B cell (primary cell): ENCODE measurements around the gene GPRC5D. TPM values are rescaled to one million over a fixed set of nuclear protein-coding genes. Genes with fewer than 3 reads are reported as not detected.

Experiments
- ATAC-seq: fragments of 200-7000 bp; cut with Tn5 transposase; one replicate; pipeline ENCODE4 v1.10.0; 2021; ENCODE audit warnings: low read depth, mild to moderate bottlenecking, moderate number of reproducible peaks, moderate library complexity
- CTCF ChIA-PET: fragments of 350-600 bp; sonication (Branson Sonifier 250); formaldehyde crosslinking; loops from one replicate; lab custom pipeline; 2021; ENCODE audit warnings: antibody characterized with exemption, inconsistent platforms; lab: Charles Lee
- POLR2A ChIA-PET: fragments of 350-600 bp; sonication (Branson Sonifier 250); formaldehyde crosslinking; loops from one replicate; lab custom pipeline; 2021; ENCODE audit warnings: antibody characterized with exemption; lab: Charles Lee
- DNase-seq: peaks from one replicate; pipeline ENCODE4 v3.0.0; 2013
- H2AFZ ChIP-seq: 2 replicates; pipeline ENCODE4 v1.6.1; 2012; ENCODE audit warnings: mild to moderate bottlenecking, low read depth, low read length; ENCODE audit not compliant: insufficient read depth, poor library complexity, severe bottlenecking
- H3K27ac ChIP-seq, 2 donors: 1 replicate in 1 of 2; 2 replicates in 1 of 2; pipeline ENCODE4 v1.5.1; 2012 to 2013; ENCODE audit warnings: low read length in 2 of 2, mild to moderate bottlenecking in 2 of 2, moderate library complexity in 1 of 2
- H3K27me3 ChIP-seq, 4 experiments: fragments of 200-600 bp in 1 of 4; sonication (generic) in 1 of 4; replicated peaks in 1 of 4; 1 replicate in 2 of 4; 2 replicates in 2 of 4; pipeline versions ENCODE4 v1.6.1 to v1.7.0; 2013 to 2016; ENCODE audit warnings: low read length in 3 of 4, mild to moderate bottlenecking in 2 of 4, mixed read lengths in 1 of 4, moderate library complexity in 1 of 4; ENCODE audit not compliant: insufficient read depth in 4 of 4, control insufficient read depth in 3 of 4; ENCODE audit errors: control extremely low read depth in 1 of 4
- H3K36me3 ChIP-seq, 2 experiments: replicated peaks in 1 of 2; 1 replicate in 1 of 2; 2 replicates in 1 of 2; pipeline versions ENCODE4 v1.6.1 to v1.7.1; 2013; ENCODE audit warnings: low read length in 1 of 2; ENCODE audit not compliant: insufficient read depth in 2 of 2, control insufficient read depth in 1 of 2; ENCODE audit errors: control extremely low read depth in 1 of 2, extremely low read depth in 1 of 2
- H3K4me1 ChIP-seq, 2 donors: fragments of 200-600 bp in 1 of 2; sonication (generic) in 1 of 2; 1 replicate in 1 of 2; 2 replicates in 1 of 2; pipeline versions ENCODE4 v1.5.1 to v1.6.1; 2013 to 2017; ENCODE audit warnings: low read length in 2 of 2; ENCODE audit not compliant: control insufficient read depth in 2 of 2, insufficient read depth in 2 of 2
- H3K4me2 ChIP-seq: replicated peaks from 2 replicates; pipeline ENCODE3; 2012; ENCODE audit warnings: mild to moderate bottlenecking, low read depth, low read length; ENCODE audit not compliant: poor library complexity, severe bottlenecking
- H3K4me3 ChIP-seq, 5 experiments: fragments of 200-600 bp in 1 of 5; sonication (generic) in 1 of 5; 1 replicate in 3 of 5; 2 replicates in 2 of 5; pipeline versions ENCODE4 v1.5.1 to v1.7.0; 2011 to 2016; ENCODE audit warnings: low read length in 4 of 5, mild to moderate bottlenecking in 4 of 5, low read depth in 2 of 5, control low read depth in 1 of 5, moderate library complexity in 1 of 5; ENCODE audit not compliant: insufficient read depth in 1 of 5; ENCODE audit errors: control extremely low read depth in 1 of 5, extremely low read depth in 1 of 5
- H3K79me2 ChIP-seq: fragments of 200-600 bp; sonication (generic); one replicate; pipeline ENCODE4 v1.6.0; 2016; ENCODE audit warnings: low read length; ENCODE audit not compliant: control insufficient read depth, insufficient read depth
- H3K9ac ChIP-seq: fragments of 200-600 bp; sonication (generic); 2 replicates; pipeline ENCODE4 v1.6.1; 2017; ENCODE audit warnings: mild to moderate bottlenecking, low read length, moderate library complexity
- H3K9me3 ChIP-seq, 3 donors: one replicate each; pipeline versions ENCODE4 v1.6.1 to v1.7.1; 2013; ENCODE audit warnings: low read length in 2 of 3; ENCODE audit not compliant: control insufficient read depth in 2 of 3, insufficient read depth in 1 of 3; ENCODE audit errors: control extremely low read depth in 1 of 3
- H4K20me1 ChIP-seq: 2 replicates; pipeline ENCODE4 v1.6.0; 2012; ENCODE audit warnings: mild to moderate bottlenecking, low read length; ENCODE audit not compliant: insufficient read depth, control insufficient read depth, poor library complexity, severe bottlenecking
- H3K27ac Mint-ChIP-seq: one replicate; pipeline ENCODE4 v1.8.0; 2021; ENCODE audit warnings: mixed read lengths
- H3K27me3 Mint-ChIP-seq: one replicate; pipeline ENCODE4 v1.8.0; 2021; ENCODE audit warnings: mixed read lengths
- H3K4me1 Mint-ChIP-seq: one replicate; pipeline ENCODE4 v1.8.0; 2021; ENCODE audit warnings: mixed read lengths
- H3K4me3 Mint-ChIP-seq: one replicate; pipeline ENCODE4 v1.8.0; 2021; ENCODE audit warnings: mixed read lengths
- H3K9me3 Mint-ChIP-seq: one replicate; pipeline ENCODE4 v1.8.0; 2022; ENCODE audit warnings: mixed read lengths; ENCODE audit not compliant: insufficient read depth
- EZH2 ChIP-seq: IDR thresholded peaks from 2 replicates; pipeline ENCODE4 v1.6.1; 2012; ENCODE audit warnings: borderline replicate concordance, low read depth, mild to moderate bottlenecking, moderate library complexity, low read length; ENCODE audit not compliant: insufficient read depth, poor library complexity, severe bottlenecking
- WGBS: methylation state at CpG from one replicate; pipeline ENCODE4 v1.1.5; 2013; ENCODE audit warnings: missing lambda C conversion rate; ENCODE audit not compliant: insufficient coverage; 5-methylcytosine and 5-hydroxymethylcytosine counted together
- intact Hi-C: fragments of 100-400 bp; cut with micrococcal nuclease; formaldehyde crosslinking; loops from one replicate; pipeline ENCODE4 v1.10.0; 2022
- polyA plus RNA-seq: library from polyadenylated mRNA; depleted of rRNA; stranded (reverse); fragments of >200 nt; gene quantifications from 2 replicates; pipeline ENCODE4 v1.2.3, GENCODE V29; 2012
- total RNA-seq, 2 donors: library from RNA; stranded (reverse); fragments of 120-200 nt in 1 of 2; gene quantifications; 1 replicate in 1 of 2; 2 replicates in 1 of 2; pipeline versions ENCODE4 v1.2.3 to v1.2.4, GENCODE V29; 2013 to 2022
- TF ChIP-seq, protein P1 (sequence below): fragments of 200-600 bp; IDR thresholded peaks from one replicate; pipeline ENCODE4 v1.8.0; 2022; ENCODE audit warnings: antibody characterized with exemption, mild to moderate bottlenecking

Gene GPRC5D
- total and polyA plus RNA-seq, 2 donors (not counting 1 experiment from before 2014, with no cell fraction given), result 0.47 to 7.7 TPM

DNA sequence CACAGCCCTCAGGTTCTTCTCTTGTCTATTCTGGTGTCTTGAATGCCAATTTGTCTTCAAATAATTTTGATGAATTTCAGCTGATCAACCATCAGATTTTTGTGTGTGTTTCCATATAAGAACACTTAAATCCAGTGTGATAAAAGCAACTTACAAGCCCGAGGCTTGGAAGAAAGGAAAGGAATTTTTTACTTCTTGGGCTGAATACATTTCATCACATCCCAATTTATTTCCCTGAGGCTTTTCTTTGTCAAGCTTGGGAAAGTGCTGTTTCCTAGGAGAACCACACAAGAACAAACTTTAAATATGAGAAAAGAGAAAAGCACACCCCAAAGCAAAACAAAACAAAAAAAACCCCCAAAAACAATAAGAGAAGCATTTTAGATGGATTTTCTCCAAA is 26.6 kb downstream of the GPRC5D start:
- Mint-ChIP-seq H3K9me3 (no peaks in the 10 kb centered on the region), H3K4me3 (no peak overlapping the region), H3K27ac (no peak overlapping the region), H3K4me1 (no peaks in the 10 kb centered on the region), H3K27me3 (peaks cover 12% of the 10 kb centered on the region)
- no peaks in the 10 kb centered on the region for H3K36me3 ChIP-seq
- TF ChIP-seq, protein P1, sequence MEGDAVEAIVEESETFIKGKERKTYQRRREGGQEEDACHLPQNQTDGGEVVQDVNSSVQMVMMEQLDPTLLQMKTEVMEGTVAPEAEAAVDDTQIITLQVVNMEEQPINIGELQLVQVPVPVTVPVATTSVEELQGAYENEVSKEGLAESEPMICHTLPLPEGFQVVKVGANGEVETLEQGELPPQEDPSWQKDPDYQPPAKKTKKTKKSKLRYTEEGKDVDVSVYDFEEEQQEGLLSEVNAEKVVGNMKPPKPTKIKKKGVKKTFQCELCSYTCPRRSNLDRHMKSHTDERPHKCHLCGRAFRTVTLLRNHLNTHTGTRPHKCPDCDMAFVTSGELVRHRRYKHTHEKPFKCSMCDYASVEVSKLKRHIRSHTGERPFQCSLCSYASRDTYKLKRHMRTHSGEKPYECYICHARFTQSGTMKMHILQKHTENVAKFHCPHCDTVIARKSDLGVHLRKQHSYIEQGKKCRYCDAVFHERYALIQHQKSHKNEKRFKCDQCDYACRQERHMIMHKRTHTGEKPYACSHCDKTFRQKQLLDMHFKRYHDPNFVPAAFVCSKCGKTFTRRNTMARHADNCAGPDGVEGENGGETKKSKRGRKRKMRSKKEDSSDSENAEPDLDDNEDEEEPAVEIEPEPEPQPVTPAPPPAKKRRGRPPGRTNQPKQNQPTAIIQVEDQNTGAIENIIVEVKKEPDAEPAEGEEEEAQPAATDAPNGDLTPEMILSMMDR, result no peak
- no peaks in the 10 kb centered on the region for H3K27me3 ChIP-seq
- no peak overlapping the region for H3K9ac ChIP-seq
- ATAC-seq (no peak), DNase-seq (no peak)
- H3K4me2 ChIP-seq, result no peak overlapping the region
- H2AFZ ChIP-seq, result no peak overlapping the region
- CTCF ChIA-PET, result interaction anchor here (1.2 kb wide), 1 partner anchor 9 kb away, joined by 3 read pairs; no protein-coding TSS in a partner anchor
- POLR2A ChIA-PET, result no interaction called here
- no peak overlapping the region for H3K4me3 ChIP-seq
- intact Hi-C loops, result no loop called here
- no peak overlapping the region for H3K27ac ChIP-seq
- H3K9me3 ChIP-seq, result peaks cover 0 to 4% (median 0%) of the 10 kb centered on the region in 3 donors
- H4K20me1 ChIP-seq, result no peaks in the 10 kb centered on the region
- H3K4me1 ChIP-seq, result no peaks in the 10 kb centered on the region
- no CpG with 5 or more reads among the region's 1 CpG for WGBS
- no peaks in the 10 kb centered on the region for H3K79me2 ChIP-seq

DNA sequence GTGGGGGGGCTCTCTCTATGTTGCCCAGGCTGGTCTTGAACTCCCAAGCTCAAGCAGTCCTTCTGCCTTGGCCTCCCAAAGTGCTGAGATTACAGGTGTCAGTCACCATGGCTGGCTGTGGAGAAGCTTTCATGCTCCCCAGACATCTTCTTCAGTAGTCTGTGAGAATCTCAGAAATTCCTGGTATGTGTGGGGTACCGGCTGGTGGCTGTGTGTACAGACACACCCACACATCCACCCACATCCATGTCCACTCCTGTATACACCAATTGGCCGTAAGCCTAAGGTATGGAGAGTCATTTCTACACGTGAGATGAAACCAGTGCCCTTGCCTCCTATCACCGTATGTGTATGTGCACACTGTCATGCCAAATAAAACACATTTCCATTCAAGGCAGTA is 27.8 kb downstream of the GPRC5D start:
- H3K4me1 Mint-ChIP-seq, result no peaks in the 10 kb centered on the region
- H3K9me3 Mint-ChIP-seq, result no peaks in the 10 kb centered on the region
- no peaks in the 10 kb centered on the region for H3K79me2 ChIP-seq
- no peak overlapping the region for H3K4me3 Mint-ChIP-seq
- H3K4me3 ChIP-seq, result no peak overlapping the region
- no peak overlapping the region for H3K27ac ChIP-seq
- H3K4me2 ChIP-seq, result no peak overlapping the region
- H2AFZ ChIP-seq, result no peak overlapping the region
- peaks cover 0 to 4% (median 0%) of the 10 kb centered on the region in 3 donors for H3K9me3 ChIP-seq
- DNase-seq (no peak), ATAC-seq (no peak)
- H4K20me1 ChIP-seq, result no peaks in the 10 kb centered on the region
- ChIA-PET CTCF (no interaction called here), POLR2A (no interaction called here)
- peaks cover 17% of the 10 kb centered on the region for H3K27me3 Mint-ChIP-seq
- no peak overlapping the region for H3K27ac Mint-ChIP-seq
- H3K9ac ChIP-seq, result no peak overlapping the region
- H3K27me3 ChIP-seq, result no peaks in the 10 kb centered on the region
- intact Hi-C loops, result no loop called here
- no peaks in the 10 kb centered on the region for H3K36me3 ChIP-seq
- TF ChIP-seq, protein P1, result no peak
- TF ChIP-seq EZH2, result no peak
- no peaks in the 10 kb centered on the region for H3K4me1 ChIP-seq
- WGBS, result no CpG with 5 or more reads among the region's 4 CpGs
